Thyroid gland (tissue), 4 donors: Measurements from ENCODE around the gene MYO1G.

ENCODE experiments used
- POLR2A ChIP-seq, 2 donors: fragments of 450-650 bp; IDR thresholded peaks; one replicate each; pipeline ENCODE4 v1.6.1; 2017; ENCODE audit warnings: antibody characterized with exemption in 2 of 2, mild to moderate bottlenecking in 2 of 2, moderate library complexity in 1 of 2
- TF ChIP-seq, protein P1 (sequence below), 6 experiments: fragments of 200-600 bp in 3 of 6; fragments of 450-650 bp in 3 of 6; sonication (generic) in 3 of 6; IDR thresholded peaks; one replicate each; pipeline ENCODE4 v1.5.1; 2016 to 2019; ENCODE audit warnings: antibody characterized with exemption in 6 of 6, mild to moderate bottlenecking in 2 of 6, inconsistent platforms in 1 of 6, moderate library complexity in 1 of 6

- TF ChIP-seq, protein P1, sequence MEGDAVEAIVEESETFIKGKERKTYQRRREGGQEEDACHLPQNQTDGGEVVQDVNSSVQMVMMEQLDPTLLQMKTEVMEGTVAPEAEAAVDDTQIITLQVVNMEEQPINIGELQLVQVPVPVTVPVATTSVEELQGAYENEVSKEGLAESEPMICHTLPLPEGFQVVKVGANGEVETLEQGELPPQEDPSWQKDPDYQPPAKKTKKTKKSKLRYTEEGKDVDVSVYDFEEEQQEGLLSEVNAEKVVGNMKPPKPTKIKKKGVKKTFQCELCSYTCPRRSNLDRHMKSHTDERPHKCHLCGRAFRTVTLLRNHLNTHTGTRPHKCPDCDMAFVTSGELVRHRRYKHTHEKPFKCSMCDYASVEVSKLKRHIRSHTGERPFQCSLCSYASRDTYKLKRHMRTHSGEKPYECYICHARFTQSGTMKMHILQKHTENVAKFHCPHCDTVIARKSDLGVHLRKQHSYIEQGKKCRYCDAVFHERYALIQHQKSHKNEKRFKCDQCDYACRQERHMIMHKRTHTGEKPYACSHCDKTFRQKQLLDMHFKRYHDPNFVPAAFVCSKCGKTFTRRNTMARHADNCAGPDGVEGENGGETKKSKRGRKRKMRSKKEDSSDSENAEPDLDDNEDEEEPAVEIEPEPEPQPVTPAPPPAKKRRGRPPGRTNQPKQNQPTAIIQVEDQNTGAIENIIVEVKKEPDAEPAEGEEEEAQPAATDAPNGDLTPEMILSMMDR (IDR thresholded peaks at IDR 0.05): no peak
- no peak for TF ChIP-seq POLR2A (IDR thresholded peaks at IDR 0.05)
Measured at GRCh38 chr7:44975331-44976039, 3.3 kb downstream of the MYO1G start.
